NK-92 (cell line): ENCODE results near the gene DNAH5.
"Not testable (repeated sequence)": the region's sequence is repeated elsewhere in the genome, so short reads cannot be mapped to it uniquely, and the experiment has no call there.

ENCODE experiments used
- DNase-seq: peaks from one replicate; lab custom pipeline; 2025; ENCODE audit not compliant: unreplicated experiment; lab: John Stamatoyannopoulos, UW

Gene DNAH5

DNA sequence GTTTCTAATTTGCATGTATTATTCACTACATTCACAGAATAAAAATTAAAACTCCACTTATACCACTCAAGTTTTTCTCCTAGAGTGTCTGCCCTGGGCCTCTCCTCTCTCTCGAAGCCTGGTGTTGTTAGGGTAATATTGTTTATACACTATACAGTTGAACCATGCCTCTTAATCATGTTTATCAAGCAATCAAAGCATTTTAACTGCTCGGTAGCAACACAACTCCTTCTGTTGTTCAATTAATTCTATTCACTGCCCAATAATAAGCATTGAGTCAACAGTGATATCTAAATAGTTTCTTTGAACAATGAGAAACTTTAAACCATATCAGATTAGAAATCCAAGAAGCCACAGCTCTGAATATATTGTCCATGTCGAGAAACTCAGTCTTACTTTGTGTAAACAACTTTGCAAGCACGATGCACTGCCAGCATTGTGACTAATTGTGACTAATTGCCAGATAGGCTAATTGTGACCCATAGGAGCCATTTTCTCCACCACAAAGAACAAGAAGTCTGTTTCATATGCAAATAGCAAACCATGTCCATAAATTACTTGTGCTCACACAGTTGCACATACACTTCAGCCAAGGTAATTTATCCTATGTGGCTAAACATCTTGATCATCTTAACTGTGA lies at the start of gene DNAH5:
TSS of gene DNAH5 (minus strand) at position 129 of the 640 bp plus-strand sequence. CDS start 250 bp downstream, outside the sequence.
- DNase-seq, result no peak

DNA sequence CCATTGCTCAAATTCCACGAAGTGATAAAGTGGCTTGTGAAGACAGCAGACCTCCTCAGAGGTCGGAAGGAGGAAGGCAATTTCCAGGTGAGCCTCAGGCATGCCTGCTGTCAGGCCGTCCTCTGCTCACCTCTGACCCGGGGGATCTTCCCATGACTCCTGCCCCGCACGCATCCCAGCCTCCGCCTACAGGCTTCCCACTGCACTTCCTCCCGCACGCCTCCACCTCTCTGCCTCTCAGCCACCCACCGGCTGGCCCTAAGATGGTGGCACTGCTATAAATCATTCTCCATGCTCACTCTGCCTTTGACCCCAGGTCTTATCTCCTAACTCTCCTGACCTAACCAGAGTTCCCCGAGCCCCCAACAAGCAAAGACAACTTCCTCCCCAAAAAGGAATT lies 49.4 kb upstream of the DNAH5 start:
- DNase-seq, result no peak

- no peak for DNase-seq
These were observed 48.3 kb upstream of the DNAH5 start for GRCh38 chr5:13992795-13993194.

GRCh38 chr5:13991365-13991764 lies 46.9 kb upstream of the DNAH5 start:
- no peak for DNase-seq

DNA sequence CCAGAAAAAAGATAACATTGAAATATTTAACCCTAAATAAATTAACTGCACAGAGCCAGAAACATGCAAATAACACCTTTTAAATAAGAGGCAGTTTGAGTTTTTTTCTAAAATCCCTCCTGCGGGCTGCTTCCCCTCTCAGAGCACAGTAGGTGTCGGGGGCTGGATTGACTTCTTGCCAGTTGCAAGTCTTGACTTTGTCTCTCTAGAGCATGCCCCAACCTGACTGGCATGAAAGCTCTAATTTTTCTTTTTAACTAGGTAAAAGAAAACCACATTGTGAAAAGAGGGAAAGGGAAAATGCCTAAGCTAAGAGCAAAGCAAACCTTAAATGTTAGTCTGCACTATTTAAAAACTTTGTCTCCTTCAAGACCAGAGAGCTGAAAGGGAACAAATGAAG lies 46.4 kb upstream of the DNAH5 start:
- no peak for DNase-seq

DNA sequence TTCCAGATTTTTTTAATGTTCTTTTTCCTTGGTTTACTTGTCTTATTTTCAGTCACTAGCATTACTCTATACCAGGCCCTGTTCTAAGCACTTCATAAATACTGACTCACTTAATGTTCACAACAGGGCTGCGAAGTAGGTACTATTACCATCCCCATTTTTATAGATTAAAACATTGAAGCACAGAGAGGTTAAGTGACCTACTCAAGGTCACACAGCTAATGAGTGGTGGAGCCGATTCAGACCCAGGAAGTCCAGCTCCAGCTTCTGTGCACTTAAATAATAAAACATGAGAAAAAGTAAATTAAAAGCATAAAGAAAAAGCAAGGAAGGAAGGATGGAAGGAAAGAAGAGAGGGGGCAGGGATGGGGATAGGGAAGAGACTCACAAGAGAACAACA lies 45.3 kb upstream of the DNAH5 start:
- DNase-seq, result no peak

- DNase-seq, result no peak
These were observed 43.5 kb upstream of the DNAH5 start for GRCh38 chr5:13987843-13988464.

DNA sequence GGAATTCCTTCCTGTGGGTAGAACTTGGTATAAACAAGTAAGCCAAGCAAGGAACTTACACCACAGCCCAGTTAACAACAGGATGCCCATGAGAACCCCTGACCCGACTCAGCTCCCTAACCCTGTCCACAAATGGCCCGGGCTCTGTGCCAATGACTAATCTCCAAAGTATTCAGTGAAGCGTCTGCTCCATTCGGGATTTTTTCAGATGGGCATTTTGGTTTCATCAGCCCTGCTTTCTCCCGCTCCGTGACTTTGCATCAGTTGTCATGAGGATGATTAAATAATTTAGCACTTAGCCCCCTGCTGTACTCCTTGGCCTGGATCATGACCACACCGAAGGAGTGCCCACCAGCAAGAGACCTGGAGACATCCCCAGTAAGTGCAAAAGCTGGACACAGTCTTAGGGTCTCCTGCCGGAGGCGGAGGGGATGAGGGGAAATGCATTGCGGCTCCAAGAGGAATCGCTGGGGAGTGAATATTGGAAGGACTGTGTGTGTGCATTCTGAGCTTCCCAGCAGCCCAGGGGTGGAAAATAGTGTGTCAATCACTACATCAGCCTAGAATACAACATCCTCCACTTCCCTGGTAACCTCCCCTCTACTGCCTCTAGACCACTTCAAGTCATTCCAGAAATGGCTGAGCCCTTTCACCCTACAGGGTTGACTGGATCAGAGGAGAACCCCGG lies 41.4 kb upstream of the DNAH5 start:
- DNase-seq, result no peak

DNA sequence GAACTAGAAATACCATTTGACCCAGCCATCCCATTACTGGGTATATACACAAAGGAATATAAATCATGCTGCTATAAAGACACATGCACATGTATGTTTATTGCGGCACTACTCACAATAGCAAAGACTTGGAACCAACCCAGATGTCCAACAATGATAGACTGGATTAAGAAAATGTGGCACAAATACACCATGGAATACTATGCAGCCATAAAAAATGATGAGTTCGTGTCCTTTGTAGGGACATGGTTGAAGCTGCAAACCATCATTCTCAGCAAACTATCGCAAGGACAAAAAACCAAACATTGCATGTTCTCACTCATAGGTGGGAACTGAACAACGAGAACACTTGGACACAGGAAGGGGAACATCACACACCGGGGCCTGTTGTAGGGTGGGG lies 40.4 kb upstream of the DNAH5 start:
- not testable (repeated sequence) for DNase-seq

DNA sequence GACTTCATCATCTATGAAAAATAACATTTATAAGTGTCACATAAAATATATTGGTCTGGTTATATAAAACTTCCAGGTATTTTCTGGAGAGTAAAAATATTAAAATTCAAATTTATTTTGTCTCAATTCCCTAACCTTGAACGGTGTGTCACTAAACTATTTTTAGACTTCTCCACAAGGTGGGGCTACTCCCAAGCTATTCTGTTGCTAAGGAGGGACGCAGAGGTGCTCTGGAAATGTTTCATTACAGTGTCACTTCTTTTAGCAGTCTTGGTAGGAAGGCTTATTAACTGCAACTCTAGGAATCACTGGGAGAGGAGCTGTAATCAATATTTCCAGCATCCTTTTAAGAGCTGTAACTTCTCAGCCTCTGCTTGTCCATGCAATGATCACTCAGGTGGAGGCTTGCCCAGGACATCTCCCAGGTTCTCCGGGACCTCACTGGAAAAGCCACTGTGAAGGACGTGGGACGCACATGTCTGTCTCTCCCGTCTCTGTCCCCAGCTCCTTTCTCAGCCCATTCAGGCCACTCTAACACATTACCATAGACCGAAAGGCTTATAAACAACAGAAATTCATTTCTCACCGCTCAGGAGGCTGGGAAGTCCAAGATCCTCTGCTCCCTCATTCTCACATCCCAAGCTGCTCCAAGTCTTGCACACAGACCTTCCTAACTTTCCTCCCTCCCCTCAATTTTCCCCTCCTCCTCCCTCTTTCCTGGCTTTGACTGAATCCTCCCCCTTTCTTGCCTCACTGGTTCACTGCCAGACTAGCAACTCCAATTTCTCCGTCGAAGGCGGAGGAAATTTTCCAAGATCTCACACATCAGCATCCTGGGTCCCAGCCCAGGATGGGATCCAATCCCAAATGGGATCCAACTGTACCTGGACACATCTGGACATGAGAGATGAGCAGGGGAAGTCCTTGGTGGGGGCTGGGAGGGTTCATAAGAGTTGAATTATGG lies 32.7 kb upstream of the DNAH5 start:
- no peak for DNase-seq

- DNase-seq, result no peak
These were observed 31.7 kb upstream of the DNAH5 start for GRCh38 chr5:13976223-13976622.

GRCh38 chr5:13975246-13975645 lies 30.8 kb upstream of the DNAH5 start:
- DNase-seq, result no peak

GRCh38 chr5:13973724-13974123 lies 29.2 kb upstream of the DNAH5 start:
- DNase-seq, result no peak

DNA sequence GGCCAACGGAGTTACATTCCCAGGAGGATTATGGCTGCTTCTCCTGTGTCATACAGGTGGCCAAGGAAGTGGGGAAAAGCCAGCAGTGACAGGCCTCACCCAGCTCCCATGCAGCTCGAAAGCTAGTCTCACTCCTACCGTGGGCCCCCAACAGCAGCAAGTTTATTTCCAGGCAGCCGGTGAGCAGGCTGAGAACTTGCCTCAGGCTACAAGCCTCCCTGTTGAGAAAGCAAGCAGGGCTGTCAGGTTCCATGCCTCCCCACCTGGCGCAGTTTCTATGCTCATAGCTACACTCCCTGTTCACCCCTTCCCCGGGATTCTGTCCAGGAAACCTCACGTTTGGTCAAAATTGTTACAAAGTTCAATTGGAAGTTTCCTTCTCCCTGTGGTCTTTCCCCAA lies 27.5 kb upstream of the DNAH5 start:
- no peak for DNase-seq

DNA sequence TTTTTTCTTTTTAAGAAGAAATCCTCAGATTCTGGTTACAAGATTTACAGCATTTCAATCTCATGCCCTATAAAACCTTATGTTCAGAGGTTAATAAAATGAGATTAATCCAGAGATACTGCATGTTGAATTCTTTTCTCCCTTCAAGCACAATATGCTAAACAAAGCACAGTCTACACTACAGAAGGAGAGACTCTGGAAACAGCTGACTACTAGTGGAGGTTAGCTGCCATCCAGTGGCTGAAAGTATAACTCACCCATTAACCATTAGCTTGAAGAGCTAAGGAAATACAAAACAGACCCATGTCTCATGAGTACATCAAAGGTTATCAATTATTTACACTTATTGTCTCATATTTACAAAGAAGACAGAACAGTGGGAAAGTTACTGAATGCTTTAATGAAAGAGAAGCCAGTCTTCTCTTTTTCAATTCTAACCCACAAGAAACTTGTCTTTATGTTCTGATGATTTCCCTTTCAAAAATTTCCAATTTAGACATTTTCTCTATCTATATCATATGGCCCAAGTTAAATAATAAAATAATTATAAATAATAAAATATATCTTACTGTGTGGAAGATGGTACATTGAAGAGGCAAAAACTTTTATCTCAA lies 12.7 kb upstream of the DNAH5 start:
- no peak for DNase-seq

DNA sequence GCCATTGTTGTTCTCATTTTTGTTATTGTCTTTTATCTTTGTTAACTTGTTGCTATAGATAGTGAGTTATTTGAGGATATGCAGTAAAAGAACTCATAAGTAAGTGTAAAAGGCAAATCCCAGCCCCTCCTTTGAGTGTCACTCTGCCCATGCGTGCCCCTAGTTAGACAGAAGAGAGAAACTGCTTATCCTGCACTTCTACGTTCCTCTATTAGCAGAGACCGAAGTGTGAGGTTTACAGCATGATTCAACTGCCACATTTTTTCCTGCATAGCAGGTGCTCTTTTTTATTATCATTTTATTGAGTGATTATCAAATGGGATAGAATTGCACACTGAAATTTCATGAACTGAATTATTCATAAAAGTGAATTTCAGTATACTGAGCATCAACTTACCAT lies 12.0 kb upstream of the DNAH5 start:
- DNase-seq, result no peak

GRCh38 chr5:13955896-13956295 lies 11.4 kb upstream of the DNAH5 start:
- DNase-seq, result no peak

DNA sequence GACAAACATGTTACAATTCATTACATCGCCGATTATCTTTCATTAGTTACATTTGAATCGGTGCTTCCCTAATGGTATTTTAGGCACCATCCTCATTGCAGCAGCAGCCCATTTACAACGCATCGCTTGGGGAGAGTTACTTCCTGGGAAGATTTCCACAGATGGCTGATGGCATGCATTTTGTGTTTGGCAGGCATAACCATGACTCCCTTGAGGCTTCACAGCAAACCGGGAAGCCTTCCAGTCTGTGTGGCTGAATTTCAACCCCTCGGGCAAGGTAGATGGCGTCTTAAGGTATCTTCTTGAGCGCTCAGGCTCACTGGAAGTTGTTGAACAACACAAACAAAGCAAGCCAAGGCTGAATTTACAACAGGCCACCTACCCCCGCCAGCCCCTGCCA lies 1.6 kb upstream of the DNAH5 start:
- DNase-seq, result no peak

GRCh38 chr5:13945271-13945670 lies 783 bp upstream of the DNAH5 start:
- no peak for DNase-seq

GRCh38 chr5:13943676-13944075 lies 812 bp downstream of the DNAH5 start:
- DNase-seq, result no peak

- DNase-seq, result no peak
These were observed 3.0 kb downstream of the DNAH5 start for GRCh38 chr5:13941468-13941867.
